ENCODE data around the gene GPR148.

DNA sequence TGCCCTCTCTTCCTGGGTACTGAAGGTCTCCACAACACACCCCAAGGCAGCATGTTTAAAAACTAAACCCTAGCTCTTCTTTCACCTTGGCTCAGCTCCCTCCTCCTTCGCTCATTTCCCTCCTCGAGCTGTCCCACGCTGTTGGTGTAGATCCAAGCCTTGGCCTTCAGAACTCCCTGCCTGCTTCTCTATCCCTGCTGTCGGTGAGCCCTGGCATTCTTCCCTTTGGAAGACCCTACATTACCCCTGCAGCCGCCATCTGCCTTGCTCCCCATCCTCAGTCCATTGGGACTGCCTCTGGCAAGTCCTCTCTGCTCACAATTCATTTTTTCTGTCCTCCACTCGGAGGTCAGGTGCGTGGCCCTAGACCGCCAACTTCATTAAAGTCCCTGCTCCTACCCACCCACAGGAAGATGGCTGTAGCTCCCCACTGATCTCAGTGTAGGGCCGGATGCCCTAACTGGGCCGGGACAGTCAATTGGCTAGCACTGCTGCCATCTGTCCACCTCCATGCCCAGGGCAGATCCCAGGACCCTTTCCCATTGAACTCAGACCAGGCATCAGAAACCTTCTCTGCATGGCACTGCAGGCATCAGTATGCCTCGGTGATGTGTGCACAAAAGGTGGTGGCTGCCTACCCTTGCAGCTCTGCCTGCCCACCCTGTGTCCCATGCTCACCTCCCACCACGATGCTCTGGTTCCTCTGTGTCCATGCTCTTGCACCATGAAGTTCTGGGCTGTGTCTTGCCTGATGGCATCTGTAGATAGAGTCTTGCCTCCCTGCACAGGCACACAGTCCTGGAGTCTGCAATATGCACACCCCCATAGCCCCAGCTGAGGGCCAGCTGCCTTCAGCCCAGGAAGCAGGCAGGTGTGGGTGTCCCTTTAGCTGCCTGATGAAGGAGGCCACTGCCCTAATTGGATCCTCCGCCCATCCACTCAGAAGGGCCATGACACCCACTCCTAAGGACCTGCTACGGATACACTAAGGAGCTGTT is 32.2 kb downstream of the GPR148 start:
- TF ChIP-seq CTCF (conservative IDR thresholded peaks at IDR 0.05; ENCODE audit: low read depth, low read length) (no peak), SMC3 (IDR thresholded peaks at IDR 0.05; ENCODE audit: low read depth, low read length) (no peak), RAD21 (IDR thresholded peaks at IDR 0.05; ENCODE audit: low read length) (no peak), POLR2A (IDR thresholded peaks at IDR 0.05; ENCODE audit: low read depth, low read length) (no peak), CEBPB (IDR thresholded peaks at IDR 0.05; ENCODE audit: low read depth, low read length) (no peak), BHLHE40 (IDR thresholded peaks at IDR 0.05; ENCODE audit: low read depth, low read length) (no peak), RFX5 (IDR thresholded peaks at IDR 0.05; ENCODE audit: low read depth, low read length) (no peak), MAZ (IDR thresholded peaks at IDR 0.05; ENCODE audit: borderline replicate concordance, low read depth, low read length) (no peak), ELK1 (IDR thresholded peaks at IDR 0.05; ENCODE audit: borderline replicate concordance, low read depth, low read length) (no peak), FOS (IDR thresholded peaks at IDR 0.05; ENCODE audit: low read depth, low read length) (no peak), MXI1 (IDR thresholded peaks at IDR 0.05; ENCODE audit: borderline replicate concordance, low read depth, low read length) (no peak)

Data from IMR-90 (cell line).